SK-N-MC (cell line): ENCODE measurements around the gene REEP3.

Experiments
- DNase-seq: peaks from one replicate; pipeline ENCODE4 v3.0.0-alpha.2; 2011; ENCODE audit warnings: low read depth, low spot score
- H3K27ac ChIP-seq: fragments of 200-600 bp; sonication (generic); 2 replicates; pipeline ENCODE4 v1.5.1; 2016; ENCODE audit warnings: mixed run types
- H3K36me3 ChIP-seq: fragments of 200-600 bp; sonication (generic); 2 replicates; pipeline ENCODE4 v1.6.1; 2017; ENCODE audit warnings: antibody characterized with exemption, low read length, mixed read lengths; ENCODE audit not compliant: insufficient read depth
- H3K4me3 ChIP-seq: fragments of 200-600 bp; sonication (generic); 2 replicates; pipeline ENCODE4 v1.5.1; 2016
- H3K9ac ChIP-seq: fragments of 200-600 bp; sonication (generic); 2 replicates; pipeline ENCODE4 v1.8.0; 2017; ENCODE audit warnings: mixed run types, mixed read lengths; ENCODE audit not compliant: insufficient read length
- H3K9me3 ChIP-seq: fragments of 200-600 bp; sonication (generic); 2 replicates; pipeline ENCODE4 v1.6.1; 2017; ENCODE audit warnings: low read depth, mild to moderate bottlenecking, antibody characterized with exemption, low read length, moderate library complexity, mixed read lengths
- EZH2 ChIP-seq: fragments of 200-600 bp; sonication (generic); IDR thresholded peaks from one replicate; pipeline ENCODE4 v1.6.1; 2017; ENCODE audit warnings: antibody characterized with exemption
- FOXP2 ChIP-seq: optimal IDR thresholded peaks from 2 replicates; pipeline ENCODE3; 2011; ENCODE audit warnings: mild to moderate bottlenecking, moderate library complexity; ENCODE audit not compliant: insufficient read depth; ENCODE audit errors: extremely low read length, control extremely low read depth
- POLR2AphosphoS5 ChIP-seq: IDR thresholded peaks from 2 replicates; pipeline ENCODE4 v1.6.1; 2012; ENCODE audit warnings: mild to moderate bottlenecking, low read depth, low read length, borderline replicate concordance

The REEP3 gene

GRCh38 chr10:63637901-63638327 lies 116.7 kb downstream of the REEP3 start:
- no peak overlapping the region for H3K27ac ChIP-seq
- H3K9me3 ChIP-seq: no peaks in the 10 kb centered on the region
- H3K4me3 ChIP-seq: no peak overlapping the region
- no peak for DNase-seq
- H3K36me3 ChIP-seq: no peaks in the 10 kb centered on the region
- H3K9ac ChIP-seq: no peak overlapping the region
- no peak for TF ChIP-seq EZH2
- no peak for TF ChIP-seq FOXP2
- TF ChIP-seq POLR2AphosphoS5: no peak

GRCh38 chr10:63641366-63641765 lies 120.2 kb downstream of the REEP3 start:
- Histone ChIP-seq H3K9ac (no peak overlapping the region), H3K36me3 (no peaks in the 10 kb centered on the region), H3K4me3 (0 out of 2 replicates have a peak overlapping the region, but pooled peaks have one; percentile 43), H3K9me3 (no peaks in the 10 kb centered on the region), H3K27ac (peak overlapping the region; percentile 90)
- TF ChIP-seq POLR2AphosphoS5 (no peak), EZH2 (no peak), FOXP2 (no peak)
- no peak for DNase-seq

GRCh38 chr10:63641799-63642198 lies 120.6 kb downstream of the REEP3 start:
- Histone ChIP-seq H3K9ac (no peak overlapping the region), H3K9me3 (no peaks in the 10 kb centered on the region), H3K27ac (peak overlapping the region; percentile 90), H3K36me3 (no peaks in the 10 kb centered on the region), H3K4me3 (0 out of 2 replicates have a peak overlapping the region, but pooled peaks have one; percentile 43)
- no peak for DNase-seq
- no peak for TF ChIP-seq FOXP2
- no peak for TF ChIP-seq EZH2
- TF ChIP-seq POLR2AphosphoS5: no peak

- no peak for TF ChIP-seq POLR2AphosphoS5
- TF ChIP-seq EZH2: no peak
- TF ChIP-seq FOXP2: no peak
- Histone ChIP-seq H3K4me3 (no peak overlapping the region), H3K9ac (no peak overlapping the region), H3K36me3 (no peaks in the 10 kb centered on the region), H3K9me3 (no peaks in the 10 kb centered on the region), H3K27ac (peak overlapping the region; percentile 79)
- no peak for DNase-seq
These were observed 121.6 kb downstream of the REEP3 start for GRCh38 chr10:63642808-63643207.

GRCh38 chr10:63644418-63645142 lies 123.4 kb downstream of the REEP3 start:
- H3K9me3 ChIP-seq: no peaks in the 10 kb centered on the region
- H3K27ac ChIP-seq: no peak overlapping the region
- DNase-seq: no peak
- no peak overlapping the region for H3K4me3 ChIP-seq
- no peak overlapping the region for H3K9ac ChIP-seq
- H3K36me3 ChIP-seq: no peaks in the 10 kb centered on the region
- TF ChIP-seq POLR2AphosphoS5 (no peak), EZH2 (no peak), FOXP2 (no peak)

GRCh38 chr10:63645195-63645594 lies 124.0 kb downstream of the REEP3 start:
- TF ChIP-seq POLR2AphosphoS5 (no peak), FOXP2 (no peak)
- DNase-seq: no peak
- Histone ChIP-seq H3K27ac (no peak overlapping the region), H3K36me3 (no peaks in the 10 kb centered on the region), H3K4me3 (no peak overlapping the region), H3K9me3 (no peaks in the 10 kb centered on the region), H3K9ac (no peak overlapping the region)

GRCh38 chr10:63646491-63646890 lies 125.3 kb downstream of the REEP3 start:
- Histone ChIP-seq H3K9ac (no peak overlapping the region), H3K9me3 (no peaks in the 10 kb centered on the region), H3K27ac (no peak overlapping the region), H3K36me3 (no peaks in the 10 kb centered on the region), H3K4me3 (no peak overlapping the region)
- TF ChIP-seq FOXP2 (no peak), POLR2AphosphoS5 (no peak), EZH2 (no peak)
- no peak for DNase-seq

- Histone ChIP-seq H3K36me3 (no peaks in the 10 kb centered on the region), H3K4me3 (no peak overlapping the region), H3K27ac (no peak overlapping the region), H3K9ac (no peak overlapping the region), H3K9me3 (no peaks in the 10 kb centered on the region)
- TF ChIP-seq POLR2AphosphoS5 (no peak), FOXP2 (no peak), EZH2 (no peak)
- no peak for DNase-seq
These were observed 130.7 kb downstream of the REEP3 start for GRCh38 chr10:63651864-63652263.
